Stimulated activated CD8-positive, alpha-beta memory T cell treated with anti-CD3 and anti-CD28 coated beads, Interleukin-2, amount 100 ng/mL, for 1 hour (primary cell): ENCODE data around the gene ACOT12.
"Not testable (repeated sequence)": the region's sequence is repeated elsewhere in the genome, so short reads cannot be mapped to it uniquely, and the experiment has no call there.

ENCODE experiments used
- DNase-seq, 2 donors: peaks; one replicate each; pipeline ENCODE4 v3.0.0-alpha.2; 2020; ENCODE audit warnings: low read depth in 2 of 2

Gene ACOT12

GRCh38 chr5:81344736-81345135 is 49.2 kb downstream of the ACOT12 start:
- DNase-seq: no peak

GRCh38 chr5:81338213-81338612 is 55.7 kb downstream of the ACOT12 start:
- not testable (repeated sequence) for DNase-seq

- DNase-seq: no peak
Measured at GRCh38 chr5:81337803-81338202, 56.1 kb downstream of the ACOT12 start.

DNA sequence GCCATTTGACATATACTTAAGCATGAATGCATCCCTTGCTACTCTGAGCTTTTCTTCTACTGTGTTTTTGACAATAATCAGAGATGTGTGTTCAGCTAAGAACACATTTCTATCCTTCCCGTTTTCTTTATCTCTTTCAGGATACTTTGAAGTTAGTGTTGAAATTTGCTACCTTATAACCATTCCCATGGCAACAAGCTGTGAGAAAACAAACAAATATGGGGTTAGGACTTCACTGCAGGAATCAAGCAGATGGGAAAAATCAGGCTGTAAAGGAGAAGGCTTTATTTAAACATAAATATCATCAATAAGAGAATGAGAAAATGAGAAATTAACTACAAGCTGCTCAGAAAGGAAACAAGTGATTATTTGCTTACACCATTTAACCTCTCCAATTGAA is 57.4 kb downstream of the ACOT12 start:
- no peak for DNase-seq

- DNase-seq: no peak
Measured at GRCh38 chr5:81335946-81336345, 58.0 kb downstream of the ACOT12 start.

DNA sequence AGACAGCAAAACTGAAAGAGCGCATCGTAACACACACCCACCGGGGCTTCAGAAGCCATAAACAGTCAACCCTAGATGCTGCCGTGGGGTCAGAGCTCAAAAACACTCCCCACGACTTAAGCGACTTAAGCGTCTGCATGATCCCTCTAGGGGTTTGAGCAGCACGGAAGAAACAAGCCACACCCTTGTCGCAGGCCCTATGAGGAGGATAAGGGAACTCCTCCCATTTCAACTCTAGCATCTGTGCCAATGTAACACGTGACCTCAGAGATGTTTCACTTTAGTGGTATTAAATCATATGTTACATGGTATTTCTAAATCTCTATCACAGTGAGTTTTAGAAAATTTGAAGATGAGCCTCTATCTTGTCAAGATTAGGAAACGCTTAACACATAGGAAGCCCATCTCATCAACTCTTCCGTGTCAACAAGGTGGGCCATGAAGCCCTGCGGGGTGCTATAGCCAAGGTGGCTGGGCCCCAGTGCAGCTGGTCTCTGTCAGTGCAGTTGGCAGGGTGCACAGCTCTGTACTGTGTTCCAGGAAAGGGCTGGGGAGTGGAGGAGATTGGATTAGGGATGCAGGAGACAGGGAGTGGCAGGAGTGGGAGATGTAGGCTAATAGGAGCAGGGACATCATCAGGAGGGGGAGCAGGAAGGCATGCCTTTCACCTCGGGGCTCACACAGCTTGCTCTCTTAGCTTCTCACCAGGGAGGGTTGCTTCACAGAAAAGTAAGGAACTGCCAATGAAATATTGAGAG is 59.5 kb downstream of the ACOT12 start:
- no peak for DNase-seq

GRCh38 chr5:81326554-81326953 is 67.4 kb downstream of the ACOT12 start:
- DNase-seq: no peak

DNA sequence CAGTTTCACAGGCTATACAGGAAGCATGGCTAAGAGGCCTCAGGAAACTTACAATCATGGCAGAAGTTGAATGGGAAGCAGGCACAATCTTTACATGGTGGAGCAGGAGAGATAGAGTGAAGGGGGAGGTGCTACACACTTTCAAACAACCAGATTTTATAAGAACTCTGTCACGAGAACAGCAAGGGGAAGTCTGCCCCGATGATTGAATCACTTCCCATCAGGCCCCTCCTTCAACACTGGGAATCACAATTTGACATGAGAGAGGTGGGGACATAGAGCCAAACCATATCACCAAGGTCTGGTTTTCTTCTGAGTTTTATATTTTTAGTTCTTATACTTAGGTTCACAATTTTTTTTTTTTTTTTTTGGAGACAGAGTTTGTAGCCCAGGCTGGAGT is 76.4 kb downstream of the ACOT12 start:
- no peak for DNase-seq

DNA sequence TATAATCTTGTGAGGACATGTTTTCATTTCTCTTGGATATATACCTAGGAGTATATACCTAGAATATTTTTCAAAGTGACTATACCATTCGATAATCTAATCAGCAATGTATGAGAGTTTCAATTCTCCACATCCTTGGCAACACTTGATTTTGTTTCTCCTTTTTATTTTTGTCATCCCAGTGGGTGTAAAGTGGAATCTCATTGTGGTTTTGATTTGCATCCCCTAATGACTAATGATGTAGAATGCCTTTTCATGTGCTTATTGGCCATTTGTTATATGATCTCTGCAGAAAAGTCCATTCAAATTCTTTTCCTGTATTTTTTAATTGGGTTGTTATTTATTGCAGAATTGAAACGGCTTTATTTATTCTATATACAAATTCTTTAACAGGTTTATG is 77.4 kb downstream of the ACOT12 start:
- DNase-seq: no peak

DNA sequence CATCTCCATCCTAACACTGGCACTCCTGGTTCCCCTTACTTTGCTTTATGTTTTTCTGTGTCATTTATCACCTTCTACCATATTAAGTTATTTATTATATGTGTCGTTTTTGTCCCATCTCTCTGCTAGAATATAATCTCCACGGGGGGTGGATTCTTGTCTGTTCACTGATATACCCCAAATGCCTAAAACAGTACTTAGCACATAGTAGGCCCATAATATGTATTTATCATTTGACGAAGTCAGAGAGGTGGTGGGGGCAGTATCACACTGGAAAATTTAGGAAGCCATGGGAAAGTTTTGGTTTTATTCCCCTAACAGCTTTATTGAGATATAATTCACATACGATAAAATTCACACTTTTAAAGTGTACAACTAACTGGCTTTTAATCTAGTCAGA is 78.1 kb downstream of the ACOT12 start:
- DNase-seq: no peak

- DNase-seq: no peak
Measured at GRCh38 chr5:81315336-81315735, 78.6 kb downstream of the ACOT12 start.

- no peak for DNase-seq
Measured at GRCh38 chr5:81314581-81314980, 79.4 kb downstream of the ACOT12 start.

- DNase-seq: no peak
Measured at GRCh38 chr5:81313686-81314085, 80.2 kb downstream of the ACOT12 start.

DNA sequence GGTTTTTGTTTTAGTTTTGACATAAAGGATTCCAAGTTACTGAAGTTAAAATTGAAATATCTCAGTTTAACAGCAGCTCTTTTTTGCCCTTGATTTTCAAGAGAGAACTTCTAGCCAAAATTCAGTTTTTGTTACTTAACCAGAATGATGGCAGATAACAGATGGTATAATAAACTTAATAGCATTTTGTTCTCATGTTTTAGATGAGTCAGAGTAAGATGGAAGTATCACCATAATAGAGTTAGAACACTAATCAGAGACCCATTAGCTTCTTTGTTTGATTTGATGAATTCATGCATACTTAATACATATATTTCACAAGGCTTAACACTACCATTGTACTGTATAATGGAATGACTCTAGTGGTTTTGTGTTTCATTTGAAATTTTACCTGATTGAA is 80.7 kb downstream of the ACOT12 start:
- DNase-seq: no peak

DNA sequence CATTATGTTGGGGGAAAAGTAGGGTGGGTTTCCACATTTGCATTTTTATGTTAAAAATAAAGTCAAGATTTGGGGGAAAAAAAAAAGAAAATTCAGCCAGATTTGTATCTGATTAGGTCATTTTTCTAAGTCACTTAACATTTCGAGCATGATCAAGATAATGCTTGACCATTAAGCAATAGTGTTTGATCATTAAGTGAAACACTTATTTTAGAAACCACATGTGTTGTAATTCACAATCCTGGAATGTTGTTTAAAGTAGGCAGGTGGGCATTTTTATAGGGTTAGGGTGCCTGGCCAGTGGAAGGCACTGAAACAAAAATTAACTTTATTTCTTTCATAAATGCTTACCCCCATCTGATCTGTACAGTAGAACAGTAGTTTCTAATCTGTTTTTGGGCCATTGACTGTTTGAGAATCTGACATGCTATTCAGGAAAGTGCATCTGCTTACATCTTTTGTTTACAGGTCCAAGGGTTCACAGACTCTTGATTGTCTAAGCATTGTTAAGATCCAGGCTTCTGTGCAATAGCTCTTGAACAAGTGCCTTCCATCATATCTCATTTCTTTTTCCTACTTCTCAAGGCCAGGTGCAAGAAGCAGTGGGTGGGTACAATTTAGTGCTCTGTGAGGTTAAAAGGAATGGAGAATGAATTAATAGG is 83.4 kb downstream of the ACOT12 start:
- DNase-seq: no peak

GRCh38 chr5:81308836-81309235 is 85.1 kb downstream of the ACOT12 start:
- DNase-seq: no peak

- no peak for DNase-seq
Measured at GRCh38 chr5:81305785-81306184, 88.1 kb downstream of the ACOT12 start.

- no peak for DNase-seq
Measured at GRCh38 chr5:81303563-81303962, 90.4 kb downstream of the ACOT12 start.

DNA sequence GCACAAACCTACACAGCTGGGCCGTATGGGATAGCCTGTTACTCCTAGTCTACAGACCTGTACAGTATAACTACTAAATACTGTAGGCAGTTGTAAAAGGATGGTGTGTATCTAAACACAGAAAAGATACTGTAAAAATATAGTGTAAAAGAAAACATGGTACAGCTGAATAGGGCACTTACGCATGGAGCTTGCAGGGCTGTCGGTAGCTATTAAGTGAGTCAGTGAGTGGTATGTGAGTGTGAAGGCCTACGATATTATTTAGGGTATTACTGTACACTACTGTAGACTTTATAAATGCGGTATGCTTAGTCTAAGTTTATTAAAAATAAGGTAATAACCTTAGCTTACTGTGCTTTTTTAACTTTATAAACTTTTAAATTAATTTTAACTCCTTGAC is 91.3 kb downstream of the ACOT12 start:
- DNase-seq: no peak

DNA sequence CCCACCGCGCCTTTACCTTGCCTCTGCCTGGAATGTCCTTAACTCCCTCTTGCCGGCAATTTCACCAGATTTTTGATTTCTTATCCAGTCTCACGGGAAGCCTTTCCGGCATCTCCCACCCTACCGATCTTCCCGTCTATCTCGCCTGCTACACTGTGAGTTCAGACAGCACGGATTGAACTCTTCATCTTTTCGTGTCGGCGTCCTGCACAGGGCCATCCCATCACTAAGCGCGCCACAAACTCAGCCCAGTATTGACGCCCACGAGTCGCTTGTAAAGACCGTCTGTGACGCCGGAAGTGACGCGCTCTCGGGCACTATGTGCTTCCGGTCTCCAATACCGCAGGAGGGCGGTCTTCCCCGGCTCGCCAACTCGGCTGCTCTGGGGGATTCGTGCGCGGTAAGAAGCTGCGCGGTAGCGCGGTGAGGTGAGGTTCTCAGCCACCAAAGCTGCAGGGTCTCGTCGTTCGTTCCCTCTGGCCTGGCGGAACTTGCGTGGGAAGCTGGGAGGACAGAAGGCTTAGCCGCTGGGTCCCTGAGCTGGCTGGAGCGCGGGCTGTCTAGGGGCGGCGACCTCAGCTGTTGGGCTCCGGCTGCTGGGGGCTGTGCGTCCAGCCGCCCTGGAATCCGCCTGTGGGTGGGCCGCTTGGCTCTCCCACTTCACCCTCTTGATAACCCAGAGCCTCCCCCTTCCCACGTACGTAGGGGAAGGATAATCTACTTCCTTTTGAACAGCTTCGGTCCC is 92.5 kb downstream of the ACOT12 start, which contains the start of gene ZCCHC9:
Gene ZCCHC9 (plus strand): TSS at position 317 of the 745 bp plus-strand sequence. CDS start 3,171 bp downstream, outside the sequence.
- DNase-seq: peak; percentile 87

- no peak for DNase-seq
Measured at GRCh38 chr5:81300921-81301270, 93.0 kb downstream of the ACOT12 start.

DNA sequence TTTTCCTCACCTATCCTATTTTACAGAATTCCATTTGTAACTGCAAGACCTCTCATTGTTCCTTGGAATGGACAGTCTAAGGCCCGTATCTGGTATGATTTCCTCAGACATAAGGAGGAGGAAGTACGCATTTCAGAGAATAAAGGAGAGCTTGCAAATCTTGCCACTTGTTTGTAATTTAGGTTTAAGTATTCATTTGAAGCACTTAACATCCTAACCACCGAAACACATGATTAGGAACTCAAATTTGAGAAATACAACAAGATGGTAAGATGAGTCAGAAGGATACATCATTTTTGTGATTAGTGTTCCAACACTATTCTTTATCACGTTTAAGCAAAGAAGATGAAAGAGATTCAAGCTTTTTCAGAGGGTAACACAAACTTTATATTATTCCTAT is 96.4 kb downstream of the ACOT12 start:
- DNase-seq: no peak

GRCh38 chr5:81294021-81294420 is 99.9 kb downstream of the ACOT12 start:
- DNase-seq: not testable (repeated sequence)
